H1 (cell line): ENCODE measurements around the gene MARK1.

Experiments used
- BCL11A ChIP-seq, 2 experiments: IDR thresholded peaks; one replicate each; pipeline ENCODE4 v1.6.1; 2011; ENCODE audit warnings: low read depth in 2 of 2, low read length in 2 of 2, mild to moderate bottlenecking in 2 of 2
- CTCF ChIP-seq, 3 experiments: IDR thresholded peaks; 1 replicate in 2 of 3; 2 replicates in 1 of 3; pipeline versions ENCODE4 v1.5.1 to v1.6.1; 2011; ENCODE audit warnings: low read length in 3 of 3, mild to moderate bottlenecking in 3 of 3, inconsistent platforms in 2 of 3, low read depth in 1 of 3, moderate library complexity in 1 of 3; ENCODE audit not compliant: insufficient read depth in 1 of 3; ENCODE audit errors: control extremely low read depth in 1 of 3
- EGR1 ChIP-seq: IDR thresholded peaks from 2 replicates; pipeline ENCODE4 v1.6.1; 2011; ENCODE audit warnings: low read depth, low read length, borderline replicate concordance
- GTF2F1 ChIP-seq: IDR thresholded peaks from 2 replicates; pipeline ENCODE4 v1.6.1; 2012; ENCODE audit warnings: low read depth, low read length, improper control_type of control experiment, borderline replicate concordance
- POLR2A ChIP-seq, 2 experiments: IDR thresholded peaks; 1 replicate in 1 of 2; 2 replicates in 1 of 2; pipeline ENCODE4 v1.6.1; 2011; ENCODE audit warnings: low read depth in 2 of 2, low read length in 2 of 2, mild to moderate bottlenecking in 2 of 2; ENCODE audit errors: control extremely low read depth in 1 of 2
- RAD21 ChIP-seq, 2 experiments: IDR thresholded peaks in 1 of 2; conservative IDR thresholded peaks in 1 of 2; 2 replicates each; pipeline ENCODE4 v1.6.1; 2011; ENCODE audit warnings: low read depth in 2 of 2, low read length in 2 of 2, improper control_type of control experiment in 1 of 2, inconsistent platforms in 1 of 2, mild to moderate bottlenecking in 1 of 2, moderate library complexity in 1 of 2
- RFX5 ChIP-seq: IDR thresholded peaks from 2 replicates; pipeline ENCODE4 v1.6.1; 2011; ENCODE audit warnings: low read depth, low read length, improper control_type of control experiment, borderline replicate concordance
- RXRA ChIP-seq: IDR thresholded peaks from 2 replicates; pipeline ENCODE4 v1.6.1; 2011; ENCODE audit warnings: low read depth, mild to moderate bottlenecking, low read length, moderate library complexity; ENCODE audit not compliant: insufficient read depth
- SIX5 ChIP-seq: IDR thresholded peaks from 2 replicates; pipeline ENCODE4 v1.6.1; 2011; ENCODE audit warnings: mild to moderate bottlenecking, low read depth, low read length
- TCF12 ChIP-seq: IDR thresholded peaks from 2 replicates; pipeline ENCODE4 v1.6.1; 2011; ENCODE audit warnings: low read depth, mild to moderate bottlenecking, low read length
- USF2 ChIP-seq: IDR thresholded peaks from 2 replicates; pipeline ENCODE4 v1.6.1; 2011; ENCODE audit warnings: low read length, improper control_type of control experiment

- no peak for TF ChIP-seq CTCF (IDR thresholded peaks at IDR 0.05; ENCODE audit: control extremely low read depth in 1 of 3, insufficient read depth in 1 of 3, low read depth in 1 of 3, low read length in 3 of 3)
- TF ChIP-seq RAD21 (IDR thresholded peaks at IDR 0.05 in 1 of 2, conservative IDR thresholded peaks at IDR 0.05 in 1 of 2; ENCODE audit: low read depth in 2 of 2, low read length in 2 of 2), result no peak
- TF ChIP-seq SIX5, result no peak
- TF ChIP-seq GTF2F1, result no peak
- no peak for TF ChIP-seq RFX5
- TF ChIP-seq EGR1, result no peak
- no peak for TF ChIP-seq TCF12
- no peak for TF ChIP-seq USF2
- TF ChIP-seq POLR2A (IDR thresholded peaks at IDR 0.05; ENCODE audit: control extremely low read depth in 1 of 2, low read depth in 2 of 2, low read length in 2 of 2), result no peak
- no peak for TF ChIP-seq RXRA
- no peak for TF ChIP-seq BCL11A (IDR thresholded peaks at IDR 0.05; ENCODE audit: low read depth in 2 of 2, low read length in 2 of 2)
These were observed 50.0 kb downstream of the MARK1 start for GRCh38 chr1:220577926-220578325.
